HEK293T (cell line): ENCODE measurements around the gene CACHD1.

Experiments used
- BHLHE40 ChIP-seq: fragments of 450-650 bp; IDR thresholded peaks from 2 replicates; pipeline ENCODE4 v1.6.1; 2016; ENCODE audit warnings: mild to moderate bottlenecking, moderate library complexity, borderline replicate concordance
- FOXA1 ChIP-seq: fragments of 450-650 bp; IDR thresholded peaks from 2 replicates; pipeline ENCODE4 v1.6.1; 2016; ENCODE audit warnings: mild to moderate bottlenecking
- FOXM1 ChIP-seq: fragments of 450-650 bp; IDR thresholded peaks from 2 replicates; pipeline ENCODE4 v1.6.1; 2017; ENCODE audit warnings: mild to moderate bottlenecking, borderline replicate concordance
- SP1 ChIP-seq: fragments of 450-650 bp; IDR thresholded peaks from 2 replicates; pipeline ENCODE4 v1.6.1; 2017
- SUZ12 ChIP-seq: fragments of 450-650 bp; IDR thresholded peaks from 2 replicates; pipeline ENCODE4 v1.6.1; 2016; ENCODE audit warnings: mild to moderate bottlenecking

DNA sequence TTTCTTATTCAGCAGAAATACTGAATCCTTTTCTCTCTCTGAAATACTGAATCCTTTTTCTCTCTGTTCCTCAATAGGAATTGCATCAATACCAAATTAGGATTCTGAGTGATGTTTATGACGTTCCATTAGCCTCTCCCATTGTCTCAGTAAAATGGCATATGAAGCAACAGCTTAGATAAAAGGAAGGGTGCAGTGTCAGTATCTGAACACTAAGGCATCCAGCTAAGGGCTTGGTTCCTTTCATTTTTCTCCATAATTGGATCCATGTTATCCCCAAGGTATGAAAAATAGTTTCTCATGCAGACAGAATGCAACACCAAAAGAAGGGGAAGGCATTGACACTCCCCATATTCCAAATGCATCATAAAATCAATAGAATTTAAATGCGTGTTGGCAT is 213.5 kb downstream of the CACHD1 start:
- TF ChIP-seq FOXA1, result no peak
- no peak for TF ChIP-seq FOXM1
- TF ChIP-seq BHLHE40, result no peak
- no peak for TF ChIP-seq SUZ12
- no peak for TF ChIP-seq SP1
